WTC11 (cell line): ENCODE data around the gene ZMYND12. TPM values are rescaled to one million over a fixed set of nuclear protein-coding genes. Genes with fewer than 3 reads are reported as not detected.

Source experiments
- ATAC-seq: fragments of 200-7000 bp; cut with Tn5 transposase; 2 replicates; pipeline ENCODE4 v1.10.0; 2021; ENCODE audit warnings: mild to moderate bottlenecking, moderate library complexity
- CTCF ChIA-PET: fragments of 300-600 bp; sonication (Branson Sonifier 250); formaldehyde crosslinking; loops from one replicate; lab custom pipeline; 2021; ENCODE audit warnings: antibody characterized with exemption; lab: Charles Lee
- POLR2A ChIA-PET: fragments of 350-600 bp; sonication (Branson Sonifier 250); formaldehyde crosslinking; loops from one replicate; lab custom pipeline; 2021; ENCODE audit warnings: antibody characterized with exemption; lab: Charles Lee
- DNase-seq: peaks from one replicate; pipeline ENCODE4 v3.0.0; 2021; ENCODE audit warnings: low spot score
- H3K27ac Mint-ChIP-seq: 2 replicates; pipeline ENCODE4 v1.8.0; 2021; ENCODE audit warnings: mixed read lengths
- H3K27me3 Mint-ChIP-seq: 2 replicates; pipeline ENCODE4 v1.8.0; 2021; ENCODE audit warnings: low read depth, mild to moderate bottlenecking, moderate library complexity, mixed read lengths
- H3K36me3 Mint-ChIP-seq: 2 replicates; pipeline ENCODE4 v1.8.0; 2021; ENCODE audit warnings: mixed read lengths
- H3K4me1 Mint-ChIP-seq: 2 replicates; pipeline ENCODE4 v1.8.0; 2022; ENCODE audit warnings: mixed read lengths
- H3K4me3 Mint-ChIP-seq: 2 replicates; pipeline ENCODE4 v1.8.0; 2021; ENCODE audit warnings: mild to moderate bottlenecking, moderate library complexity, mixed read lengths
- H3K9me3 Mint-ChIP-seq: 2 replicates; pipeline ENCODE4 v1.8.0; 2021; ENCODE audit warnings: mixed read lengths
- ATF2 ChIP-seq: sonication (generic); formaldehyde crosslinking; IDR thresholded peaks from 2 replicates; pipeline ENCODE4 v1.8.1; 2022; ENCODE audit warnings: low read depth, missing genetic modification reagents, borderline replicate concordance
- CBFB ChIP-seq: sonication (generic); formaldehyde crosslinking; IDR thresholded peaks from 2 replicates; pipeline ENCODE4 v1.8.1; 2022; ENCODE audit warnings: mild to moderate bottlenecking, low read depth, missing genetic modification reagents
- E2F1 ChIP-seq: sonication (generic); formaldehyde crosslinking; IDR thresholded peaks from 2 replicates; pipeline ENCODE4 v1.8.0; 2022; ENCODE audit warnings: mild to moderate bottlenecking, missing genetic modification reagents
- FOXJ3 ChIP-seq: sonication (generic); formaldehyde crosslinking; IDR thresholded peaks from 2 replicates; pipeline ENCODE4 v1.9.0; 2021; ENCODE audit warnings: missing genetic modification reagents, mild to moderate bottlenecking, borderline replicate concordance
- IRF1 ChIP-seq: sonication (generic); formaldehyde crosslinking; IDR thresholded peaks from 2 replicates; pipeline ENCODE4 v1.8.0; 2023; ENCODE audit warnings: missing genetic modification reagents
- JUN ChIP-seq: sonication (generic); formaldehyde crosslinking; IDR thresholded peaks from 2 replicates; pipeline ENCODE4 v1.8.0; 2023; ENCODE audit warnings: mild to moderate bottlenecking, missing genetic modification reagents
- KAT7 ChIP-seq: sonication (generic); formaldehyde crosslinking; IDR thresholded peaks from 2 replicates; pipeline ENCODE4 v1.8.1; 2023; ENCODE audit warnings: missing genetic modification reagents, mild to moderate bottlenecking, borderline replicate concordance
- MXD4 ChIP-seq: fragments of 250-450 bp; sonication (Bioruptor Pico); IDR thresholded peaks from 2 replicates; pipeline ENCODE4 v1.8.0; 2021; ENCODE audit warnings: mild to moderate bottlenecking, moderate library complexity, borderline replicate concordance
- NFE2L1 ChIP-seq: sonication (generic); formaldehyde crosslinking; IDR thresholded peaks from 2 replicates; pipeline ENCODE4 v1.8.1; 2023; ENCODE audit warnings: missing genetic modification reagents
- NR3C1 ChIP-seq: sonication (generic); formaldehyde crosslinking; conservative IDR thresholded peaks from 2 replicates; pipeline ENCODE4 v1.8.1; 2023; ENCODE audit warnings: low read depth, mild to moderate bottlenecking, missing genetic modification reagents
- SOX15 ChIP-seq: fragments of 250-450 bp; sonication (Bioruptor Pico); IDR thresholded peaks from 2 replicates; pipeline ENCODE4 v1.9.0; 2021; ENCODE audit warnings: mild to moderate bottlenecking
- STAT6 ChIP-seq: sonication (generic); formaldehyde crosslinking; conservative IDR thresholded peaks from 2 replicates; pipeline ENCODE4 v1.8.1; 2023; ENCODE audit warnings: mild to moderate bottlenecking, low read depth, missing genetic modification reagents, moderate library complexity
- ZBTB21 ChIP-seq: sonication (generic); formaldehyde crosslinking; IDR thresholded peaks from 2 replicates; pipeline ENCODE4 v1.8.1; 2023; ENCODE audit warnings: mild to moderate bottlenecking, missing genetic modification reagents, borderline replicate concordance
- ZBTB43 ChIP-seq: sonication (generic); formaldehyde crosslinking; IDR thresholded peaks from 2 replicates; pipeline ENCODE4 v1.8.1; 2023; ENCODE audit warnings: mild to moderate bottlenecking, missing genetic modification reagents
- ZNF512 ChIP-seq: sonication (generic); formaldehyde crosslinking; IDR thresholded peaks from 2 replicates; pipeline ENCODE4 v1.8.1; 2022; ENCODE audit warnings: missing genetic modification reagents, borderline replicate concordance
- ZNF532 ChIP-seq: fragments of 250-450 bp; sonication (Bioruptor Pico); IDR thresholded peaks from 2 replicates; pipeline ENCODE4 v1.9.0; 2021; ENCODE audit warnings: mild to moderate bottlenecking, borderline replicate concordance
- total RNA-seq: library from RNA; stranded (reverse); gene quantifications from 3 replicates; pipeline ENCODE4 v1.2.3, GENCODE V29; 2021

Gene ZMYND12
- total RNA-seq, 1 experiment from 2014 or later: 0.63 TPM

- Mint-ChIP-seq H3K27me3 (no peaks in the 10 kb centered on the region), H3K4me3 (no peak overlapping the region), H3K4me1 (peaks cover 40% of the 10 kb centered on the region), H3K9me3 (no peaks in the 10 kb centered on the region), H3K27ac (no peak overlapping the region)
- POLR2A ChIA-PET: no interaction called here
- CTCF ChIA-PET: interaction anchor here (1.4 kb wide), 1 partner anchor 10 kb away, joined by 5 read pairs; no protein-coding TSS in a partner anchor
- DNase-seq: no peak
- no peak for TF ChIP-seq ZBTB21 (CRISPR knock-in tag)
- TF ChIP-seq IRF1: no peak
- TF ChIP-seq, all 79 proteins: peak for 0
- no peak; the same call in 1 of the 2 replicates for ATAC-seq
- peaks cover 17% of the 10 kb centered on the region for H3K36me3 Mint-ChIP-seq
Measured at GRCh38 chr1:42417166-42417565, 38.7 kb downstream of the ZMYND12 start.

- H3K4me1 Mint-ChIP-seq: peaks cover 25% of the 10 kb centered on the region
- POLR2A ChIA-PET: no interaction called here
- H3K4me3 Mint-ChIP-seq: no peak overlapping the region
- H3K9me3 Mint-ChIP-seq: no peaks in the 10 kb centered on the region
- H3K27ac Mint-ChIP-seq: peak overlapping the region; percentile 43
- H3K36me3 Mint-ChIP-seq: peaks cover 24% of the 10 kb centered on the region
- H3K27me3 Mint-ChIP-seq: no peaks in the 10 kb centered on the region
- DNase-seq (no peak), ATAC-seq (no peak)
- CTCF ChIA-PET: no interaction called here
- no peak for TF ChIP-seq FOXJ3 (CRISPR knock-in tag)
- TF ChIP-seq NFE2L1 (CRISPR knock-in tag): no peak
- TF ChIP-seq STAT6 (CRISPR knock-in tag): no peak
- no peak for TF ChIP-seq SOX15 (CRISPR knock-in tag)
- TF ChIP-seq JUN (CRISPR knock-in tag): no peak
- no peak for TF ChIP-seq MXD4
- no peak for TF ChIP-seq ZNF512 (CRISPR knock-in tag)
- no peak for TF ChIP-seq E2F1
- TF ChIP-seq CBFB (CRISPR knock-in tag): no peak
- TF ChIP-seq NR3C1 (CRISPR knock-in tag): no peak
- TF ChIP-seq KAT7: no peak
- TF ChIP-seq ZNF532 (CRISPR knock-in tag): no peak
- no peak for TF ChIP-seq ZBTB43
- TF ChIP-seq IRF1: no peak
- no peak for TF ChIP-seq ATF2
Measured at GRCh38 chr1:42414551-42415496, 41.0 kb downstream of the ZMYND12 start.
